NAMALWA (cell line): ENCODE measurements around the gene CBFA2T3.

Experiments used
- DNase-seq: peaks from one replicate; pipeline ENCODE4 v3.0.0-alpha.2; 2015; ENCODE audit warnings: low spot score

CBFA2T3 gene

DNA sequence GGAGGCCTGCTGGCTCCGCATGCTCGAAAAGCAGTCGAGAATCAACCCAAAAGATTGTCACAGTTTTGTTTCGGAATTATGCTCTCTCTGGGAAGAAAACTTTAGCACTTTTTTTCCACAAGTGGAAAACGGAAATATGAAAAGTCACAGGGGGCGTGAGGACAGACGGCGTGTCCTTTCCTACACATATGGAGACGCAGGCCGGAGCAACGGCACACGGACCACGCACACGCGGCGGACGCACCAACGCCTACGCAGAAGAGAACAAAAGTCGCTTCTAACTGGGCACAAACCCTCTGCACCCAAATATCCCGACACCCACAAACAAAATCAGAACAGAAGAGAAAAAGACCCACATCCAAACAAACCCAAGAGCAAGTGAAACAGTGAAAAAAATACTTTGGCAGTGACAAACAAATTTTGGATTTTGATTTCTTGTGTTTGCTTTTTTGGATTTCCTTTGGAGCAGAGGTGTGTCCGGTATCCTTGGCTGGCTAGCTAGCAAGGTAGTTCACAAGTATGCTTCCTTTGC is 101.2 kb downstream of the CBFA2T3 start:
- no peak for DNase-seq

DNA sequence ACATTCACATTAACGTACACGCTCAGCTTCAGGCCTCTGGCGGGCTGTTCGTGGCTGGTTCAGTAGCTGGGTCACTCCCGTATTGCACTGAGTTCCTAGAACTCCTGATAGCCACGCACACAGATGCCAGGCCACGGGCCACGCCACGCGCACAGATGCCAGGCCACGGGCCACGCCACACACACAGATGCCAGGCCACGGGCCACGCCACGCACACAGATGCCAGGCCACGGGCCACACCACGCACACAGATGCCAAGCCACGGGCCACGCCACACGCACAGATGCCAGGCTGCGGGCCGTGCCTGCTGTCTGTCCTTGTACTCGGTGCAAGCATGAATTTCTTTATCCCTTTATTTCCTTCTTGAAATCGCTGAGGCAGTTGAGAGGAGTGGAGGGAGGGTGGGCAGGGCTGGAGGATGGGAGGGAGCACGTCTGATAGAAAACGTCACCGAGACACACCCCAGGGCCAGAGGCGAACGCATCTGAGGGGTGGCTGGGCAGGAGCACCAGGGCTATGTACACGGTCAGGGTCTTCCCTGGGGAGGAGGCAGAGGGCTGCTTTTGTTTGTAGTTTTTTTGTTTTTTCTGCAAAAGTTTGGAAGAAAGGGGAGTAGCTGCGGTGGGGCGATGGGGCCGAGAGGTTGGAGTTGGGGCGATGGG is 101.9 kb downstream of the CBFA2T3 start:
- no peak for DNase-seq

DNA sequence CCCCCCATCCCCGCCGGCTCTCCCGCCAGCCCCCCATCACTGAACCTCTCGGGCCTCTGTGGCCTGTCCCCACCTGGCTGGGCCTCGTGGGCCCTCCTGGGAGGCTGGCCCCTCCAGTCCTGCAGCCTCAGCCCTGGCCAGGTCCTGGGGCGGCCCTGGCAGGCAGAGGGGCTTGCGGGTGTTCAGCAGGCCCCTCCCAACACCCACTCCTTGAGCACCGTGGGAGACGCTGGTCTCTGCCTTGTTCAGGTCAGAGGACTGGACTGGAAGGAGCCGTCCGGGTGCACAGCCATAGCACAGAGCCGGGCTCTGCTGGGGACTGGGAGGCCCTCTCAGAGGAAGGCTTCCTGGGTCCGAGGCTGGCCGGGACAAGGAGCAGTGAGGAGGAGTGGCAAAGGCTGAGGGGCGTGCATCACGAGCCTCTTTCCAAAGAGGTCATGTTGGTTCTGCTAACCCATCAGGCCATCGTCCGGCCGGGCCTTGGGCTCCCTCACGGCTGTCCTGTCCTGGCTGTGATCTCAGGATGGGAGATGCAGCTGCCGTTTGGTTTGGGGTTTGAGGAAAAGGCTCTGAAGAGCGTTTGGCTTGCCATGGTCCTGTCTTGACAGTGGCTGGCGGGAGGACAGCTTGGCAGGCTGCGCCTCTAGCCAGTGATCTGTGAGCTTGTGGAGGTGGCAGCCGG is 104.2 kb downstream of the CBFA2T3 start:
- DNase-seq: no peak

DNA sequence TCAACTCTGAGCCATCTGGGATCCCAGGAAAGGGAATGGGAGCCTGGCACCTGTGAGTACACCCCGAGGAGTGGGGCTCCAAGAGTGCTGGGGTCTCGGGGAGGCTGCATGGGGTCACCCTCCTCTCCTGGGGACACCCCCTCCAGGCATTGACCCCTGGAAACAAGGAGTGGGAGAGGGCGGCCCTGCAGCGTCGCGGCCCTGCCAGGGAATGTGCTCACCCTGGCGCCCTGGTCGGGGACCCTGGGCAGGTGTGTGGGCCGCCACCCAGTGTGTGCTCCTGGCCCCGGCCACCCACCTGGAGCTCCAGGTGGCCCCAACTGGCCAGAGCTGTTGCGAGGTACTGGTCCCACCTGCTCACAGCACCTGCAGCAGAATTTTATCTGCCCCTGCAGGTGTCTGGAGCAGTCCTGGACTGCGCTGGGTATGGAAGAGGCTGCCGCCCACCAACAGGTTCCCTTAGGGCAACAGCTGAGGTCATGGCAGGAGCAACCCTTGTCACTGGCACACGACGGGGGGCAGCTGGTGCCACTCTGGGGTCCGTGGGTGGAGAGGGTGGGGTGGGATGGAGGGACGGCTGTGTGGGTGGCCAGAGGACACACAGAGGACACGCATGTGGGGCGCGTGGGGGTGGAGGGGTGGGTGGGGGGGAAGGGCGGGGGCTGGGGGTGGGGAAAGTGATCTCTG is 105.1 kb downstream of the CBFA2T3 start:
- no peak for DNase-seq

DNA sequence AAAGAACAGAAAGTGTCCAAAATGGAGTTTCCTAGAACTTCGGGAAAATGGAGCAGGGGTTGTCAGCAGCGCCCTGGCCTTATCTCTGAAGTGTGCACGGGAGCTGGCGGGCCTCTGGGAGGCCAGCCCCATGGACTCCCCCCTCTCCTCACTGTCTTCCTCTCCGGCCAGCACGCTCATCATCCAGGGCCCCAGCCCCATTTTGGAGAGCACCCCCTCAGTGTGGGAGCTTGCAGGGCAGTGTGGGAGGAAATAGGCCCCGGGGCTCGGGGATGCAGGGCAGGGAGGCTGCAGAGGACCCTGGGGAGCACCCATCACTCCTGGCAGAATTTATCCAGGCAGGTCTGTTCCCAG is 105.7 kb downstream of the CBFA2T3 start:
- DNase-seq: no peak

DNA sequence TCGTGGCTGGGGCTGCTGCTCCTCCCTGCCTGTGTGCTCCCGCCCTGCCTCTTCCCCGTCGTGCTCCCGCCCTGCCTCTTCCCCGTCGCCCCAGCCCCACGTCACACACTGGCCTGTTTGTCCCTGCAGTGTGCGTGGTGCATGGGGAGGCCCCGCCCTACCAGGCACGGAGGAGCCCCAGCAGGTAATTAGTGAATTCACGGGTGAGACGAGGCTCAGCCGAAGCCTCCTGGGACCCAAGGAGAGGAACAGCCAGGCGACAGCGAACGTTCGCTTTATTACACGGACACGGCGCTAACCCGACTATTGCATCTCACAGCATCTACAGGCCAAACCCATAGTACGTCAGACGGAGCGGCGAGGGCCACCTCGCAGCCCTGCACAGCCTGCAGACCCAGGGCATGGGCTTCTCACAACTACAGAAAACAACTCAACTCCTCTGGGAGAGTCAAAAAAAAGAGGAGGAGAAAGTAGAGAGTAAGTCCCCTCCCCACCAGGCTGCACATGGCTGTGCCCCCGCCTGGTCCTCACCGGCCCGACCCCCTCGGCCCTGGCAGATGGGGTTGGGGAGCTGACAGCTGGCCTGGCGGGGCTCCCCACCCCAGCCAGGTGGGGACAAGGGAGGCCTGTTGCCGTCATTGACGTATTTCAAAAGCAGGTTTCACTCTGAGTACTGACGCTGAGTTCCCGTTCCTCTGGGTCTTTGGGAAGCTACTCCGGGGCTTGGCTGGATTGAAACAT is 106.2 kb downstream of the CBFA2T3 start:
- peak; percentile 40 for DNase-seq

DNA sequence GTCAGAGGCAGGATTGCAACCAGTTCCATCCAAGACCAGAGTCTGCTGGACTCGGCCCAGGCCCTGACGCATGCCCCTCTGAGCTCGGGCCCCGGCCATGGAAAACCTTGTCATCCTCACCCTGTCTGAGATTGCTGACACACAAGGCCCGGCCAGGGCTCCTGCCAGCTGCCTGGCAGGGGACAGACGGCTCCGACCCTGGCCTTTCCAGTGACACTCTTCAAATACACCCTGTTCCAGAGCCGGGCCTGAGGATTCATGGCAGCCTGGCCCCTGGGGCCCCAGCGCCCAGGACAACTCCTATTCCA is 107.4 kb downstream of the CBFA2T3 start:
- no peak for DNase-seq

DNA sequence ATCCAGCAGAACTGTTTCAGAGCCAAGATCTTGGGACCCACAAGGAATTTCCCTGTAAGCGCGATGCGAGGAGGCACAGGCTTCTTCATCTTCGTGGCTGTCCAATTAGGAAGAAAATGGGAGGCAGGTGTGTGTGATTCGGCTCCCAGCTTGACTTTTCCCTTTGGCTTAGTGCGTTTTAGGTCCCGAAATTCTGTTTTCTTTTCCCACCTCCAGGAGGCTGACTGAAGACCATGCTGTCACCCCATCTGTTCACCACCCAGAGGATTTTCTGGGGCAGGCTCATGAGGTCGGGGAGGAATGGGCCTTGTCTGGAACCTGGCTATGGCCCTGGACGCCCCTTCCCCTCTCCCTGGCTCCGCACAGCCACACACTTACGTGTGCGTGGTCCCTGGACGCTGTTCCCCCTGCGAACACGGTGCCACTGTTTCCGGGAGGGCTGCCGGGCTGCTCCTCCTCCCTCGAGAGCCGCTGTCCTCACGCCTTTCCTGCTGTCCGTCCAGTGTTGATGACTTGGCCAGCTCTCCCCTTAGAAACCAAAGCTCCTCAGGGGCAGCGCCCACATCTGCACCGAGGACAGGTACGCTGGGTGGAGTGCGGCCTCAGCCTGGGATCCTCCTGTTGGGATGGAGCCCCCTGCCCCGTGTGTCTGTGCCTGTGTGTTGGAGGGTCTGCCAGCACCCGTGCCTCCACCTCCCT is 107.9 kb downstream of the CBFA2T3 start:
- DNase-seq: no peak

DNA sequence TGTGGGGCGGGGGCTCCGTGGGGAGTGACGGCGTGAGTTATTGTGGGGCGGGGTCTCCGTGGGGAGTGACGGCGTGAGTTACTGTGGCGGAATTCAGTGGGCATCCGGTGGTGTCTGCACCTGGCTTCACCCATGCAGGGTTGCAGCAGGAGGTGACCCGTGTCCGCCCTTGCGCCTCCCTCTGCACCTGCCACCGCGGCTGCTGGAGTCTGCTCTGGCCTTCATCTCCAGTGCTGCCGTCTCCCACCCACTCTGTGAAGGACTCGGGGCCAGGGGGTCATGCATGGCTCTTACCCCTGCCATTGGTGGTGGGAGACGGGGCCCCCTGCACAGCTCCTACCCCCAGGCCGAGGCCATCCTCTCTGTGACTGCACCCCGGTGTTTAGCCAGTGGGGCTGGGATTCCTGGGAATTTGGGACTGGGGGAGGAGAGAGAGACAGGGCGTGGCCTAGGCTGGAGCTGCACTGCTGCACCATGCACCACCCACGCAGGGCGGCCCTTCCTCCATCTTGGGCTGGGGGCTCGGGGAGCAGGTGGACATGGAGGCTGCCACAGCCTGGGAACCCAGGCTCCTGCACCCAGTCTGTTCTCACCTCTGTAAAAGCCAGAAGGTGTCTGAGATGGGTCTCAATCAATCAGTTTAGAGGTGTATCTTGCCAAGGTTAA is 109.3 kb downstream of the CBFA2T3 start:
- no peak for DNase-seq

DNA sequence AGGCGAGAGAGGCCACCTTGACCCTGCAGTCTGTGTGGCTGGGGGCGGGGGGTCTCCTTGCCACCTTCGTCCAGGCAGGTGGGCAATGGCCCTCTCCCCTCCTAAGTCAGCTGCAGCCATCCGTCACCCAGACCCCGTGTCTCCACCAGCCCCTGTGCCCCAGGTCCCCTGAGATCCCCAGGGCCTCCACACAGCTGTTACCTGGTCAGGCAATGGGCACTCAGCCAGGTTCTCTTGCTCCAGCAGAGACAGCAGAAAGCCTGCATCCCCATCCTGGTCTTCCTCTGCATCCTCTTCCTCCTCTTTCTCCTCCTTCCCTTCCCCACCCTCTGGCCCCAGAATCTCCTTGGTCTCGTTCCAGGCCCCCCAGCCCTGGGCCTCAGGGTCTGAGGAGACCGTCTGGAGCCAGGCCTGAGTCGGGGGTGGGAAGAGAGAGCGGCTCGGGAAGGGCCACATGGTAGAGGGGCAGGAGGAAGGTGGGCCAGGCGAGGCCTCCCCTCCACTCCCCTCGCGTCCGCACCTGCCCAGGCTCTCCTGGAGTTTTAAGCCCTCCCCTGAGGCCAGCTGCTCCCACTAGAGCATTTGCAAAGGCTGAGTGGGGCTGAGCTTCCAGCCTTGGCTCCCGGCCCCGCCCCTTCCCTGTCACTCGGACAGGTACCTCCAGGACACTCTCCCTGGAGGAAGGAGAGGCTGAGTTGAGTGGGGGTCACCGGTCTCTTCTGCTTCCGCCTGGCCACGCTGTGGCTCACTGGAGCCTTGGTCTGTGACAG is 110.7 kb downstream of the CBFA2T3 start, which contains the start of gene PABPN1L:
PABPN1L (minus strand) TSS at position 510 of the 770 bp plus-strand sequence; CDS start at position 456, 54 bp downstream.
- peak; percentile 38 for DNase-seq

DNA sequence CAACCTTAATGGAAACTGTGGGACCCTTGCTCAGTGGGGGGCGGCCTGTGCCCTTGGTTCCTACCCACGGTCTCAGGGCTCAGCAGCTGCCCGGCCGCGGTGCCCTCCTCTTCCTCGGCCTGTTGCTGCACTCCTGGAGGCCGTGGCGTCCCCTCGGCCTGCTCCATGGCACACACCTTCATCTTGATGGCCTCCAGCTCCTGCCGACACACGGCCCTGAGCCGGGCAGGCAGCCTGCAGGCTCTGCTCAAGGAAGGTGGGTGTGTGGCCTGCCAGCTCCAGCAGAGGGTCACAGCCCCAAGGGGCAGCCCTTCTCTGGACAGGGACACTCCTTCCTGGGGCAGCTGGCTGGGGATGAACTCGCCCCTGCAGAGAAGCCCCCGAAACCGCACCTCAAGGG is 111.3 kb downstream of the CBFA2T3 start:
- DNase-seq: no peak

DNA sequence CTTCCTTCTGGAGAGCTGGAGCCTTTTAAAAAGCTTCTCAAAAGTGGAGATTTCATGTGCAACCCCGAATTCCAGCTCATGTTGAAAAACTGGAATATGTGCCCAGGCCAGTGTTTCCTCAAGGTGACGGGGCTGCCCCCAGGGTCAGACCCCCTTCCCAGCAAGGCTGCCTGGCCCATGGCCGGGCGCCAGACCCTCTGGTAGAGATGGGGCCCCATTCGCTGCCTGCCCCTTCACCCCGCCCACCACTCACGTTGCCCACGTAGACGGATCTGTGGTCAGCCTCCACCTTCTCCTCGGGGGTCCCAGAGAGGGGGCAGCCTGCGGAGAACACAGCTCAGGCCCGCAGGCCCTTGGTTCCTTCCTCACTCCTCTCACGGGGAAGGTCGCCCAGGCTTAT is 111.7 kb downstream of the CBFA2T3 start:
- no peak for DNase-seq

DNA sequence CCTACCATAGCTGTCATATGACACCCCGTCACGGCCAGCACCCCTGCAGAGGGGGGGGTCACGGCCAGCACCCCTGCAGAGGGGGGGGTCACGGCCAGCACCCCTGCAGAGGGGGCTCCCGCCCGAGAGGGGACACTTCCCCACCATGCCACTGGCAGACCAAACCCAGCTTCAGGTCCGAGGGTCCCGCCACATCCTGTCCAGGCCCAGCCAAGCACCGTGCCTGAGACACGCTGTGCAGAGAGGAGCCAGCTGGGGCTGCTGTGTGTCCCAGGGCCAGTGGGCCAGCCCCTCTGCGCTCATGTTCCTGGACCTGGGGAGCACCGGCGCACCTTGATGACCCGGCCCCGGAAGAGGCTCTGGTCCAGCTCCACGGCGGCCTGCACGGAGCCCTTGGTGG is 112.5 kb downstream of the CBFA2T3 start:
- DNase-seq: no peak

DNA sequence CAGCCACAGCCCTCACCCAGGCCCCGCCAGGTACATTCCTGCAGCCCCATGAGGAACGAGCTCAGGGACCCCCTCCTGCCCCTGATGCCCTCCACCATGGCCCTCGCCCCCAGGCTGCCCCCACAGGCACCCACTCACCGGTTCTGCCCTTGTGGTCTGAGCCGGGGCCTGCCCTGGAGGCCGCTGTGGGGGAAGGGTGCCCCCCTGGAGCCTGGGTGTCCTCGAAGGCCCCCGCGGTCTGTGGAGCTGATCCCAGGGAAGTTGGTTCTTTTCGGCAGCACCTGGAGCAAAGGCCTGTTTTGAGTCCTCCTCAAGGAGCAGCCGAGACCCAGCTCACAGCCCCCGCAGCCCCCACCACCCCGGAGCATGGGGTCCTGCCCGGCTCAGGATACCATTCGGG is 112.9 kb downstream of the CBFA2T3 start:
- no peak for DNase-seq

DNA sequence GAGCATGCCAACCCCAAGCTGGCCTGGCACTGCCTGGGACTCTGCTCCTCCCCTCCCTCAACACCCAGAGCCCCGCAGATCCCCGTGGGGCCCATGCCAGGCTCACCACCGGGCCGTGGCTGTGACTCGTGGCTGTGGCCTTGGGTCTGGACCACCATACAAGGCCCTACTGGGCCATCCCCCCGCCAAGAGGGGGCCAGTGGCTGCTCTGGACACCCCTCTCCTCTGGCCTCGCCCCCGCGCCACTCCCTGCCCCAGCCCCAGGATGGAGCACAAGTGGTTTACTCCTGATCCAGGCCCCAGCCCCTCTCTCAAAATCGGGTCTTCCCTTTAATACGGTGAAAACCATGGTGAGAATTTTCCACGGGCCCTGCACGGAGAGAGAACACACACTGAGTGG is 113.6 kb downstream of the CBFA2T3 start:
- no peak for DNase-seq

DNA sequence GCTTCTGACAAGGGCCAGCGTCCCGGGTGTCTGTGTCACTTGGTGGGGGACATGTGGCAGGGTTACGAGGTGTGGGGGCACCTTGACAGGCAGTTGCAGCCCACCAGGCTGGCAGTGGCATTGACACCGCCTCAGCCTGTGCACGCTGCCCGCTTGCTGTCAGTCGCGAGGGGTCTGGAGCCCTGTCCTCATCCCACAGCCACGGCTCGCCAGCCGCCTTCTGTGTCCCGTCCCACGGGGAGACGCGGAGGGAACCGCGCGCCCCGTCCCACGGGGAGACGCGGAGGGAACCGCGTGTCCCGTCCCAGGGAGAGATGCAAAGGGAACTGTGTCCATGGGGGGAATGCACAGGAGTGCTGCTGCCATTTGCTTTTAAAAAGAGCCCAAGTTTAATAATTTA is 114.0 kb downstream of the CBFA2T3 start:
- DNase-seq: no peak

DNA sequence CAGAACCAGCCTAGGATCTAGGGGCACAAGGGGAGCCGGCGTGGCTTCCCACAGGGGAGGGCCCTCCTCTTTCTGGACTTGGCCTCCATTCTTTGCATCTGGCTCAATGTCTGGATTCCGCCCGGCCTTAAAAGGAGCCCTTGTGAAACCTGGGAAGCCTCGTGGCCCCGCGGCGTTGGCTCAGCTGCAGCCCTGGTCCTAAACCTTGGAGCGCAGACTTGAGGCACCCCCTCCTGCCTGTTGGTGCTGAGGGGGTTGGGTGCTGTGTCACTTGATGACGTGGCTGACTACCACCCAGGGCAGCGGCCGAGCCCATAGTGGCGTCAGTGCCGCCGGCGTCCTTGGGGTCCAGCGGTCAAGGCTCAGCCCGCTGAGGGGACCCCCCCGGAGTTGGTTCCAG is 115.6 kb downstream of the CBFA2T3 start:
- no peak for DNase-seq

DNA sequence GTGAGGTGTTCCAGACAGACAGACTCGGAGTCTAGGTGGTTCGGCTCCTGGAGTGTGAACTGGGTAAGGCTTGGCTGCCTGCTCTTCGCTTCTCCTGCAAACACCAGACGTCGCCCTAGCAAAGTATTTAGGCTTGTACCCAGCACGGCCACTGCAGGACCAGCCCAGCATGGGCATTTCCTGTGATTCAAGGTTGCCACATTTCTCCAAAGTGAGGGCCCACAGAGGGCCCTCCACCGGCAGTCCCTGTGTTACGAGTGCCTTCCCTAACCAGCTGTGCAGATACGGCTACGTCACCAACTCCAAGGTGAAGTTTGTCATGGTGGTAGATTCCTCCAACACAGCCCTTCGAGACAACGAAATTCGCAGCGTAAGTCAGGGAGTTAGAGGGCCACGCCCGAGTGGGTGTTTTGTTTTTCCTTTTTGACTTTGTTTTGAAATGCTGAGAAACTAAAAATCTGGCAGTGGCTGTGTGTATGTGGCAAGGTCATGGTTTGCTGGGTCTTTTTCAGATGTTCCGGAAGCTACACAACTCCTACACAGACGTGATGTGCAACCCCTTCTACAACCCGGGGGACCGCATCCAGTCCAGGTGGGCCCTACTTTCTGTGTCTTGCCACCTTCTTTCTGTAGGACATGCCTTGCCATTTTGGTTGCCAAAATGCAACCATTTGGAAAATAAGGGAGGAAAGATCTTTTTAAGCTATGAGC is 117.5 kb downstream of the CBFA2T3 start:
- DNase-seq: no peak

DNA sequence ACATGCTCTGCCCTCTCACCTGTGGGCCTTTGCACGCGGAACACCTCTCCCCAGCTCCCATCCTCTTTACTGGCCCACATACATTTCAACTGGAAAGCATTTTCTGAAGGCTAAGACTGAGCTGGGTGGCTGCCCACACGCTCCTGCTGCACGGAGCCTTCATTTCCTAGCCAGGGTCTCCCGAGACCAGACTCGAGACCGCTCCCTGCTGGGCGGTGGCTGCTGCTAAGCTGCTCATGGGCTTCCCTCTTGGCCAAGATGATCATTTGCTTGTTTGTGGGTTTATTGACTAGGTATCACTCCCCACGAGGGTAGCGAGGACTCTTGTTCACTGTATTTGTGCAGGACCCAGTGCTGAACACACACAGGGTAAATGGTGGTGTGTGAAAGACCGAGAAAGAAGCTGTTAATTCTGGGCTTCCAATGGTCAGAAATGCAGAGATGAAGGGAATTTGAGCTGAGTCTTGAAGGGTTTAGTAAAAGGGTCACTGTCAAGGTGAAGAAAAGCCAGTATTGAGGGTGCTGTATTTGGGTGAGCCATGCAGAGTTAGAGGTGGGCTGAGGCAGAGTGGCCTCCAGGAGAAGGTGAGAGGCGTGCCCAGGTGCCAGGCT is 119.2 kb downstream of the CBFA2T3 start:
- peak; percentile 91 for DNase-seq
